HepG2 (cell line): ENCODE data around the gene PSMG3.

Source experiments
- IRF1 ChIP-seq: sonication (generic); formaldehyde crosslinking; IDR thresholded peaks from 2 replicates; pipeline ENCODE4 v1.4.0; 2020; ENCODE audit warnings: low read depth, mild to moderate bottlenecking, missing genetic modification reagents
- MTA1 ChIP-seq: sonication (generic); formaldehyde crosslinking; IDR thresholded peaks from 2 replicates; pipeline ENCODE4 v1.4.0; 2020; ENCODE audit warnings: missing genetic modification reagents, mild to moderate bottlenecking, borderline replicate concordance
- TAF1 ChIP-seq: sonication (generic); formaldehyde crosslinking; IDR thresholded peaks from 2 replicates; pipeline ENCODE4 v1.4.0; 2020; ENCODE audit warnings: missing genetic modification reagents
- ZC3H4 ChIP-seq: sonication (generic); formaldehyde crosslinking; IDR thresholded peaks from 2 replicates; pipeline ENCODE4 v1.4.0; 2020; ENCODE audit warnings: missing genetic modification reagents, borderline replicate concordance
- ZNF350 ChIP-seq: sonication (generic); formaldehyde crosslinking; IDR thresholded peaks from 2 replicates; pipeline ENCODE4 v1.4.0; 2020; ENCODE audit warnings: mild to moderate bottlenecking, low read depth, missing genetic modification reagents, borderline replicate concordance
- ZNF724P ChIP-seq: sonication (generic); formaldehyde crosslinking; IDR thresholded peaks from 2 replicates; pipeline ENCODE4 v1.8.0; 2022; ENCODE audit warnings: missing genetic modification reagents, borderline replicate concordance

- TF ChIP-seq ZNF724P (CRISPR knock-in tag) (no peak), IRF1 (CRISPR knock-in tag) (no peak), ZNF350 (CRISPR knock-in tag) (no peak), TAF1 (CRISPR knock-in tag) (no peak), MTA1 (CRISPR knock-in tag) (no peak), ZC3H4 (no peak)
Observed at GRCh38 chr7:1526271-1526754, 43.5 kb downstream of the PSMG3 start.
